ENCODE data around the gene PACRG.

GRCh38 chr6:162907876-162908481 is 180.2 kb downstream of the PACRG start:
- TF ChIP-seq POLR2A (IDR thresholded peaks at IDR 0.05) (no peak), CTCF (IDR thresholded peaks at IDR 0.05) (no peak)
